Activated naive CD4-positive, alpha-beta T cell treated with anti-CD3 and anti-CD28 coated beads, Interleukin-2, amount 50 U/mL, for 24 hours (primary cell): ENCODE results near the gene NFIC.

ENCODE experiments used
- H3K27ac Mint-ChIP-seq: one replicate; pipeline ENCODE4 v1.8.0; 2021; ENCODE audit warnings: mild to moderate bottlenecking, mixed read lengths
- H3K27me3 Mint-ChIP-seq: one replicate; pipeline ENCODE4 v1.8.0; 2021; ENCODE audit warnings: mixed read lengths
- H3K36me3 Mint-ChIP-seq: one replicate; pipeline ENCODE4 v1.8.0; 2021; ENCODE audit warnings: mixed read lengths
- H3K4me1 Mint-ChIP-seq: one replicate; pipeline ENCODE4 v1.8.0; 2021; ENCODE audit warnings: mixed read lengths
- H3K4me3 Mint-ChIP-seq: one replicate; pipeline ENCODE4 v1.8.0; 2021; ENCODE audit warnings: mild to moderate bottlenecking, mixed read lengths
- H3K9me3 Mint-ChIP-seq: one replicate; pipeline ENCODE4 v1.8.0; 2021; ENCODE audit warnings: mixed read lengths

The NFIC gene

GRCh38 chr19:3513229-3514140, 147.1 kb downstream of the NFIC start:
- Mint-ChIP-seq H3K36me3 (peaks cover 4% of the 10 kb centered on the region), H3K27me3 (no peaks in the 10 kb centered on the region), H3K9me3 (no peaks in the 10 kb centered on the region), H3K27ac (no peak overlapping the region), H3K4me1 (peaks cover 55% of the 10 kb centered on the region), H3K4me3 (no peak overlapping the region)

GRCh38 chr19:3514930-3515329, 148.5 kb downstream of the NFIC start:
- H3K27ac Mint-ChIP-seq = no peak overlapping the region
- peaks cover 41% of the 10 kb centered on the region for H3K4me1 Mint-ChIP-seq
- H3K9me3 Mint-ChIP-seq = no peaks in the 10 kb centered on the region
- no peaks in the 10 kb centered on the region for H3K36me3 Mint-ChIP-seq
- no peak overlapping the region for H3K4me3 Mint-ChIP-seq
- no peaks in the 10 kb centered on the region for H3K27me3 Mint-ChIP-seq

GRCh38 chr19:3515891-3516422, 149.6 kb downstream of the NFIC start:
- H3K27ac Mint-ChIP-seq = no peak overlapping the region

GRCh38 chr19:3516675-3517207, 150.4 kb downstream of the NFIC start:
- Mint-ChIP-seq H3K36me3 (peaks cover 3% of the 10 kb centered on the region), H3K9me3 (no peaks in the 10 kb centered on the region), H3K4me3 (no peak overlapping the region), H3K4me1 (peaks cover 37% of the 10 kb centered on the region), H3K27ac (no peak overlapping the region), H3K27me3 (no peaks in the 10 kb centered on the region)

More at GRCh38 chr19:3515891-3516422, 149.6 kb downstream of the NFIC start:
- Mint-ChIP-seq H3K9me3 (no peaks in the 10 kb centered on the region), H3K36me3 (peaks cover under 1% of the 10 kb centered on the region), H3K27me3 (no peaks in the 10 kb centered on the region), H3K4me1 (peaks cover 39% of the 10 kb centered on the region), H3K4me3 (peak overlapping the region; percentile 1)

GRCh38 chr19:3517638-3518037, 151.3 kb downstream of the NFIC start:
- Mint-ChIP-seq H3K9me3 (no peaks in the 10 kb centered on the region), H3K36me3 (peaks cover 3% of the 10 kb centered on the region), H3K27me3 (no peaks in the 10 kb centered on the region), H3K27ac (no peak overlapping the region), H3K4me3 (no peak overlapping the region), H3K4me1 (peaks cover 37% of the 10 kb centered on the region)

- Mint-ChIP-seq H3K4me1 (peaks cover 37% of the 10 kb centered on the region), H3K4me3 (no peak overlapping the region), H3K27me3 (no peaks in the 10 kb centered on the region), H3K27ac (no peak overlapping the region), H3K9me3 (no peaks in the 10 kb centered on the region), H3K36me3 (peaks cover 3% of the 10 kb centered on the region)
Observed at GRCh38 chr19:3518255-3518654, 151.9 kb downstream of the NFIC start.

- H3K27ac Mint-ChIP-seq = no peak overlapping the region
- H3K27me3 Mint-ChIP-seq = no peaks in the 10 kb centered on the region
- H3K4me1 Mint-ChIP-seq = peaks cover 35% of the 10 kb centered on the region
- peaks cover 3% of the 10 kb centered on the region for H3K36me3 Mint-ChIP-seq
- no peaks in the 10 kb centered on the region for H3K9me3 Mint-ChIP-seq
- no peak overlapping the region for H3K4me3 Mint-ChIP-seq
Observed at GRCh38 chr19:3518659-3519058, 152.3 kb downstream of the NFIC start.
